ENCODE measurements around the gene CPED1. TPM values are rescaled to one million over a fixed set of nuclear protein-coding genes. Genes with fewer than 3 reads are reported as not detected.

The CPED1 gene
- total RNA-seq, 1 experiment from 2014 or later = 0.13 TPM

GRCh38 chr7:121105262-121105661 is 116.8 kb downstream of the CPED1 start:
- Histone ChIP-seq H4K91ac (ENCODE audit: insufficient read length, low read depth, low read length) (no peak overlapping the region), H2BK15ac (ENCODE audit: low read depth, low read length) (no peak overlapping the region), H4K5ac (ENCODE audit: insufficient read length, low read depth, low read length) (no peak overlapping the region), H3K4me1 (ENCODE audit: insufficient read depth, low read length) (peaks cover 4% of the 10 kb centered on the region; the same call in 1 of the 2 replicates), H2AFZ (ENCODE audit: low read length) (no peak overlapping the region), H4K8ac (replicated peaks; ENCODE audit: insufficient read length, low read depth, low read length) (no peak overlapping the region), H3K9ac (ENCODE audit: extremely low read depth, insufficient read length, low read length) (no peak overlapping the region), H2BK12ac (ENCODE audit: insufficient read length, low read depth, low read length) (no peak overlapping the region), H3K14ac (ENCODE audit: insufficient read depth, low read length) (no peak overlapping the region), H3K4me2 (ENCODE audit: insufficient read depth, insufficient read length, low read length) (no peak overlapping the region), H3T11ph (ENCODE audit: low read length) (no peak overlapping the region), H2AK5ac (ENCODE audit: insufficient read length, low read length) (no peak overlapping the region), H2BK20ac (ENCODE audit: low read depth, low read length, poor library complexity, severe bottlenecking) (no peak overlapping the region), H3K18ac (ENCODE audit: insufficient read length, low read depth, low read length) (no peak overlapping the region), H4K20me1 (ENCODE audit: control insufficient read depth, insufficient read depth, insufficient read length) (no peaks in the 10 kb centered on the region), H3K27me3 (ENCODE audit: insufficient read depth, low read length) (no peaks in the 10 kb centered on the region), H3K27ac (ENCODE audit: insufficient read length, low read depth, low read length) (no peak overlapping the region), H3K23ac (ENCODE audit: insufficient read length, low read depth, low read length) (no peak overlapping the region), H3K9me3 (ENCODE audit: control insufficient read depth, low read depth, low read length) (no peaks in the 10 kb centered on the region), H3K23me2 (ENCODE audit: insufficient read length, low read depth, low read length, poor library complexity, severe bottlenecking) (no peaks in the 10 kb centered on the region), H2BK5ac (ENCODE audit: insufficient read length, low read length) (no peak overlapping the region), H3K79me2 (ENCODE audit: insufficient read depth, low read length) (no peaks in the 10 kb centered on the region), H3K4ac (ENCODE audit: low read depth, low read length) (no peak overlapping the region), H2BK120ac (ENCODE audit: low read depth, low read length, poor library complexity, severe bottlenecking) (no peak overlapping the region), H3K79me1 (ENCODE audit: insufficient read depth, low read depth, low read length, poor library complexity, severe bottlenecking) (no peaks in the 10 kb centered on the region), H3K56ac (ENCODE audit: insufficient read length, low read depth, low read length) (no peak overlapping the region)
- TF ChIP-seq, protein P1, sequence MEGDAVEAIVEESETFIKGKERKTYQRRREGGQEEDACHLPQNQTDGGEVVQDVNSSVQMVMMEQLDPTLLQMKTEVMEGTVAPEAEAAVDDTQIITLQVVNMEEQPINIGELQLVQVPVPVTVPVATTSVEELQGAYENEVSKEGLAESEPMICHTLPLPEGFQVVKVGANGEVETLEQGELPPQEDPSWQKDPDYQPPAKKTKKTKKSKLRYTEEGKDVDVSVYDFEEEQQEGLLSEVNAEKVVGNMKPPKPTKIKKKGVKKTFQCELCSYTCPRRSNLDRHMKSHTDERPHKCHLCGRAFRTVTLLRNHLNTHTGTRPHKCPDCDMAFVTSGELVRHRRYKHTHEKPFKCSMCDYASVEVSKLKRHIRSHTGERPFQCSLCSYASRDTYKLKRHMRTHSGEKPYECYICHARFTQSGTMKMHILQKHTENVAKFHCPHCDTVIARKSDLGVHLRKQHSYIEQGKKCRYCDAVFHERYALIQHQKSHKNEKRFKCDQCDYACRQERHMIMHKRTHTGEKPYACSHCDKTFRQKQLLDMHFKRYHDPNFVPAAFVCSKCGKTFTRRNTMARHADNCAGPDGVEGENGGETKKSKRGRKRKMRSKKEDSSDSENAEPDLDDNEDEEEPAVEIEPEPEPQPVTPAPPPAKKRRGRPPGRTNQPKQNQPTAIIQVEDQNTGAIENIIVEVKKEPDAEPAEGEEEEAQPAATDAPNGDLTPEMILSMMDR (conservative IDR thresholded peaks at IDR 0.05) = no peak
- peaks cover 30 to 33% of the 10 kb centered on the region in 2 experiments for H3K4me1 Mint-ChIP-seq
- H3K9me3 Mint-ChIP-seq = no peaks in the 10 kb centered on the region
- WGBS (ENCODE audit: extremely low coverage, insufficient read length, low lambda C conversion rate) = no CpG with 5 or more reads among the region's 5 CpGs
- DNase-seq = no peak
- no peak overlapping the region for H3K4me3 Mint-ChIP-seq
- no peaks in the 10 kb centered on the region for H3K27me3 Mint-ChIP-seq (ENCODE audit: low read depth)
- no peak overlapping the region for H3K27ac Mint-ChIP-seq
- H3K36me3 Mint-ChIP-seq (ENCODE audit: insufficient read depth in 1 of 3, low read depth in 3 of 3) = no peaks in the 10 kb centered on the region

All from H9 (cell line).